NCI-H146 treated with DMSO at 0.1 percent for 48 hours (cell line): Measurements from ENCODE around the gene GPR161.

ENCODE experiments used
- DNase-seq: peaks from one replicate; lab custom pipeline; 2025; ENCODE audit not compliant: unreplicated experiment; lab: John Stamatoyannopoulos, UW

The GPR161 gene

DNA sequence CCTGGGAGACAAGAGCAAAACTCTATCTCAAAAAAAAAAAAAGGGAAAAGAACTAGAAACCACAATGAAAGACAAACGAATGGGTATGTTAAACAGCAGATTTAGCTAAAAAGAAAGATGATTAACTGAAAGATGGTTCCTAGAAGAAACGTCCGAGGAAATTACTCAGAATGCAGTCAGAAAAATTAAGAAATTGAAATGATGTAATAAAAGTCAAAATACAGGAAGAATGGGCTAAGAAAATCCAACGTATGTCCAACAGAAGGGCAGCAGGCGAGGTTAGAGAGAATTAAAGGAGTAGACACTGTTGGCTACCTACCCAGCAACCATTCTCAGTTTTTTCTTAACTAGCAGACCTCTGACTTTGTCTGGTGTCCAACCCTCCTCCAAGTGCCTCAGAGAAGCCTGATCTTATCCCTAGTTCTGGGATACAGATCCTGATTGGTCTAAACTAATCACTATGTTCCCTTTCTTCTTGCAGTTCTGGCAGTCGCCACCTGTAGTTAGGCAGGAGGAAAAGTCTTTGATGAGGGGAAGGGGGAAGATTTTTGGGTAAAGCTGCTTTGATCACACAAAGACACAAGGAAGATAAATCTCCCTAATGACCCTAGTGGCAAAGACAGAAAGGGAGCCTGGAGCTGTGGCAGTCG is 25.7 kb downstream of the GPR161 start:
- no peak for DNase-seq

GRCh38 chr1:168106274-168106673 is 30.5 kb downstream of the GPR161 start:
- no peak for DNase-seq

GRCh38 chr1:168105846-168106245 is 30.9 kb downstream of the GPR161 start:
- DNase-seq, result no peak

DNA sequence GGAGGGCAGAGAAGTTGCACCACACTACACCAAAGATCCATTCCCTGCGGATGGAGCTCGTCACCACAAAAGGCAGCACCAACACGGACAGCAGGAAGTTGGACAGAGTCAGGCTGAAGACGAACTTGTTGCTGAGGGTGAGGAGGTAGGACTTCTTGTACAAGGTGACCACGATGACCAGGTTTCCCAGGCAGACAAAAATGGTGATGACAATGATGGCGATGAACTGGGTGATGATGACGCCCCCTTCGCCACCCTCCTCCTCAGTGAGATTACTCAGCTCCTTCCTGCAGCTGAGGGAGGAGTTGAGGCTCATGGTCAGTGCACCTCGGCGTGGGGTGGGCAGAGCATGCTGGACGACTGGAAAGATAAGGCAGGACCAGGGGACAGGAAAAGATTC is 32.2 kb downstream of the GPR161 start:
- no peak for DNase-seq

DNA sequence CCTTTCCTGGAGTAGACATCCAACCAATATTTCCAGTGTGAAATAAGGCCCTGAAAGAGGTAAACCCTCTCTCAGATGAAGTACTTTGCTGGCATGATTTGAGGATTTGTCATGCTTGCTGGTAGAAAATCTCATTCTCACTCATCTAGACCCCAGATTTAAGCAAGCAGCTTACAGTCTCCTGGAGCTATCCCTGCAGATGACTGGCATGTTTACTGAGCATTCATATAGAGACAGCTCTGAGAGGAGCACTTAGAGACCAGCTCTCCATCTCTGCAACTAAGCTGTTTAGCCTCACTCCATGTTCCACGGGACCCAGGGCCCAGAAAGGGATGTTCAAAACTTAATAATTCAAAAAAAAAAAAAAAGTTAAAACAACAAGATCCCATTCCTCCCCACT is 34.2 kb downstream of the GPR161 start:
- no peak for DNase-seq

- no peak for DNase-seq
Observed at GRCh38 chr1:168101336-168101735, 35.4 kb downstream of the GPR161 start.

DNA sequence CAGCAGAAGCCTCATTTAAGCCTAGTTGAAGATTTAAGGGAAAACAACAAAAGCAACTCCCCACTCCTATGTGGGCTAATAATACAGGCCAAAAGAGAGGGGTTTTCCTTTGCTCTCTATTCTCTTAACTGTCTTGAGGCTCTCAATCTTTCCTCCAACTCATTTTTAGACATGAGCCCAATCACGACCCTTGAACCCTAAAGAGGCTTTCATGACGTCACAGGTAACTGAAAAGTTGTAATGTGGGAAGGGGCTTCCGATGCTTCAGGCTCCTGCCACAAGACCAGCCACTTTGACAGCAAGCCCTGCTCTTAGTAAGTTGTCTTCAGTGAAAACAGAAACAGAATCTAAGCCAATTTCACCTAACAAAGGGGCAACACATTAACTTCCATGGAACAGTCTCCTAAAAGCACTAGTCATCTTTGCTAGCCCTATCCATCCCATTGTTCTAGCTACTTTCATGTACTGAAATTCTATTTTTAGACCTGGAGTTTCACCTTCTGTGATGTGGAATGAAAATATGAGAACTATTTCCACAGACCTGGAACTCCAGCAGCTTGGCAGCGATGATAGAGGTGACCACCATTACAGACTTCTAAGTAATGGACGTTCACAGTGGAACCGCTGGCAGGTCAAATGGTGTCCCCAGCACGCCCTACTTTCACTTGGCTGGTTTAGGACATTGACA is 36.3 kb downstream of the GPR161 start:
- no peak for DNase-seq

GRCh38 chr1:168099337-168099801 is 37.4 kb downstream of the GPR161 start:
- DNase-seq, result no peak

- no peak for DNase-seq
Observed at GRCh38 chr1:168098534-168099320, 38.0 kb downstream of the GPR161 start.

DNA sequence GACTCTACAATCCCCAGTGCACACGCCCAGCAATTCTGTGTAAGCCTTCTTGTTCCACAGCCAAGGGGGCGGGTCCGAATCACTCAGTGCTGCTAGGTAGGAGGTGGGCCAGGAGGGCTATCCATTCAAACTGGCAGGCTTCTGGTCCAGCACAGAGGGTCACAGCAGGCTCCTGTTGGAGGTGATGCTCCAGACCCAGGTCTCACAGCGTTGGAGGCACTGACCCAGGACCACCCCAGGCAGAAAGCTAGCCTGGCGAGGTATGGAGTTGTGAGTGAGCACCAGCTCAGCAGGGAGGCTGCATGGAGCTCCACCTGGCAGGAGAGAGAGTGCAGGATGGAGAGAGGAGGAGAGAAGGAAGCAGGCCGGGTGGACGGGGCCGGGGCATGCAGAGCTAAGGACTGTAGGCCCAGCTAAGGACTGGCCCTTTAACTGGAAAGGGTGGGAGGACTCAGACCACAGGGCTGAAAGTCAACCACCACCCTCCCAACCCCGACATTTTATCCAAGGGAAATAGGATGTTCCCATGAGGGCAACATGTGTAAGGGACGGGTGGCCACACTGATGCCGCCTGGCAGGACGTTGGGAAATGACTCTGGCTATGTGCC is 38.7 kb downstream of the GPR161 start:
- DNase-seq, result no peak

GRCh38 chr1:168096296-168097165 is 40.2 kb downstream of the GPR161 start:
- DNase-seq, result no peak

DNA sequence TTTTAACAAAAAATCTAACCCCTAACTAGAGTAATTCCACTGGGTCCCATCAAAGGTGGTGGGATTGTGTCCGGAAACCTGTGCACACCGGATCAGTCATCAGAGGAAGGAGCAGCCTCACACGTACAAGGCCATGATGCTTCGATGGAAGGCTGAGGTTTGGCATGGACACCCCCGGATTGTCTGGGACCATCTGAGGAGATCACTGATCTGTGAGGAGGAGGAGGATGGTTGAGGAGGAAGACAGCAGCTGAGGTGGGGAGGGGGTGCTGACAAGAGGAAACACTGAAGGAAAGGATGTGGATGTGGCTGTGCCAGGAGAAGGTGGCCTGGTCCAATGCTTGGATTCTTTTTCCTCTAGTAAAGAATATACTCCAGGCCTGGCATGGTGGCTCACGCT is 41.3 kb downstream of the GPR161 start:
- DNase-seq, result no peak

GRCh38 chr1:168093616-168094015 is 43.1 kb downstream of the GPR161 start:
- DNase-seq, result no peak

DNA sequence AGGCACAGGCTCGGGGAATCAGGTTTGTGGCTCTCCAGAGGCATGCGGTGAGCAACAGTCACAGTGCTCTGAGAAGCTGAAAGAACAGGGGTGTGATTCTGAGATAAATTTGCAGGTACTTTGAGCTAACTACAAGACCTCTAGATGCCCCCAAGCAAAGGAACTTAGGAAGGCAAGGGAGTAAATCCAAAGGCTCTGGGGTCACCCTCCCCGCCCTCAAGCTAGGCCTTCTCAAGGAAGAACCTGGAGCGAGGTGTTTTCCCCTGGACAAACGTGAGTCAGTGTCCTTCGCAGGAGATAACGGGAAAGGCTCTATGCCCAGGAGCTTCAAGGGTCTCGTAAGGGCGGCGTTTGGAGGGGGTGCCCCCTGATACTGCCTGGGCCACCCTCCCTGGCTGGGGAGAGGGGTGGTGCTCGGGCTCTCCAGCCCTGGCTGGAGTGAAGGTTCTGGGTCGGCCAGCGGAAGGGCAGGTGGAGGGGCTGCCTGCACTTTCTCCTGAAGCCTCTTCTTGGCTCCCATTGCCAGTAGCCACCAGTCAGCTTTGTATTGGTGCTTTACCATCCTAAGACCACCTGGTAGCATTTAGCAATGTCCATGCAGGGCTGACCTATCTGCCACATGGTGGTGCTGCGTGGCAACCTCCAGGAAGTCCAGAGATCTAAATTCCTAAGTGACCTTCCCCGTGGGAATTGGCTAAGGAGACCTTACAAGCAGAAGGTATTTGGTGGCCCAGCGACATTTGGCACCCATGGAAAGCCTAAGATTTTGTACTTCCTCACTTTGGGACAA is 44.0 kb downstream of the GPR161 start:
- DNase-seq, result no peak

GRCh38 chr1:168091720-168092550 is 44.8 kb downstream of the GPR161 start:
- no peak for DNase-seq

- no peak for DNase-seq
Observed at GRCh38 chr1:168091063-168091462, 45.7 kb downstream of the GPR161 start.

DNA sequence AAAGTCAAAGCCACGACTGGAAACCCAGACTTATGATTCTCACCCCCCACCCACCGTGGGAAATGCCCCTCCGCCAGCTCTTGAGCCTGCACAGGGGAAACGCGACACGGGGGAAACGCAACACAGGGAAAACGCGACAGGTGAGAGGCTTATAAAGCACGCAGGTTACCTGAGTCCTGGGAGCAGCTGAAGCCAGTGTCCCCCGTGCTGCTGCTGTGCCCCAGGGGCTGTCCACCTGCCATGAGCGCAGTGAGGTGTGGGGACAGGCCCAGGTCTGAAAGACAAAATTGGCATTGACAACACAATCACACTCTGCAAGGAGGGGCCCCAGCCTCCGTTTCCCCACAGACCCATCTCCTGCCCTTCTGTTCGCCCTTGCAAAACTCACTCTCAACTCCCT is 46.3 kb downstream of the GPR161 start:
- no peak for DNase-seq

- DNase-seq, result no peak
Observed at GRCh38 chr1:168089979-168090337, 46.8 kb downstream of the GPR161 start.
